A549 treated with dexamethasone at 1 μM for 4 hours (cell line): ENCODE data around the gene XK. TPM values are rescaled to one million over a fixed set of nuclear protein-coding genes. Genes with fewer than 3 reads are reported as not detected.

Experiments
- total RNA-seq: library from RNA; stranded (reverse); fragments of 200-300 nt; extraction: Qiagen RNA extraction; gene quantifications from 5 replicates; pipeline ENCODE4 v1.2.3, GENCODE V29; 2022

The XK gene
- 0.35 to 0.43 TPM (median 0.42 TPM) in 5 replicates for total RNA-seq

GRCh38 chrX:37685381-37686359 lies at the start of gene XK:
TSS of gene XK (plus strand) at chrX:37685791. CDS start at chrX:37685962, 171 bp downstream.

DNA sequence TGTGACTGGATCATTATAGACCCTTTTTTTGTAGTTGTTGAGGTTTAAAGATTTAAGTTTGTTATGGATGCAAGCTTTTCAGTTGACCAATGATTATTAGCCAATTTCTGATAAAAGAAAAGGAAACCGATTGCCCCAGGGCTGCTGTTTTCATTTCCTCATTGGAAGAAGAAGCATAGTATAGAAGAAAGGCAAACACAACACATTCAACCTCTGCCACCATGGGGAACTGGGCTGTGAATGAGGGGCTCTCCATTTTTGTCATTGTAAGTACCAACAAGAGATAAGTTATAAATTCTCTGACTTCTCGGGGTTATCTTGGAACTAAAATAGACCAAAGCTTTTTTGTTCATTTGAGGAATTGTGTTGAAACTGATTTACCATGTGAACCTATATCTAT lies 94.3 kb downstream of the XK start, which contains the start of gene CYBB:
Gene CYBB, plus strand, starts transcription at position 203 of the 400 bp plus-strand sequence. Its CDS starts 19 bp downstream, at position 222.

Other genes starting within 250 kb of the XK start
- gene LANCL3, start 114.1 kb upstream of the XK start, total RNA-seq, result not detected in 5 replicates
- 0.02 to 0.09 TPM (median 0.04 TPM) in 5 replicates for gene CYBB, start 94.3 kb downstream of the XK start, total RNA-seq
- 15.2 to 18.5 TPM (median 15.7 TPM) in 5 replicates for gene DYNLT3, start 161.8 kb downstream of the XK start, total RNA-seq